Measurements from ENCODE around the gene GRIK4. TPM values are rescaled to one million over a fixed set of nuclear protein-coding genes. Genes with fewer than 3 reads are reported as not detected.

Gene GRIK4
- total and polyA plus RNA-seq, 8 donors = 0.76 to 10.1 (median 7.7) TPM

- DNase-seq (no peak), ATAC-seq (no peak)
- TF ChIP-seq CTCF (IDR thresholded peaks at IDR 0.05) = no peak
- Histone ChIP-seq H3K36me3 (no peaks in the 10 kb centered on the region), H3K4me3 (no peak overlapping the region), H3K27me3 (peaks cover 0 to 25% of the 10 kb centered on the region in 2 donors), H3K4me1 (no peaks in the 10 kb centered on the region), H3K27ac (no peak overlapping the region), H3K9me3 (no peaks in the 10 kb centered on the region)
- intact Hi-C loops (cut with DNase I) = no loop called here
Measured at GRCh38 chr11:120818097-120818496, 306.5 kb downstream of the GRIK4 start.

- DNase-seq = no peak
- TF ChIP-seq CTCF (IDR thresholded peaks at IDR 0.05) = no peak
- no peaks in the 10 kb centered on the region for H3K4me1 ChIP-seq
- no peak for ATAC-seq
- no peaks in the 10 kb centered on the region for H3K36me3 ChIP-seq
- intact Hi-C loops (cut with DNase I) = no loop called here
- no peak overlapping the region for H3K4me3 ChIP-seq
- H3K27ac ChIP-seq = no peak overlapping the region
- peaks cover 0 to 25% of the 10 kb centered on the region in 2 donors for H3K27me3 ChIP-seq
- H3K9me3 ChIP-seq = no peaks in the 10 kb centered on the region
Measured at GRCh38 chr11:120819003-120819402, 307.5 kb downstream of the GRIK4 start.

GRCh38 chr11:120819437-120820365, 308.2 kb downstream of the GRIK4 start:
- intact Hi-C loops (cut with DNase I) = no loop called here
- Histone ChIP-seq H3K27ac (no peak overlapping the region), H3K9me3 (no peaks in the 10 kb centered on the region), H3K27me3 (peaks cover 0 to 25% of the 10 kb centered on the region in 2 donors), H3K4me3 (no peak overlapping the region), H3K4me1 (no peaks in the 10 kb centered on the region), H3K36me3 (no peaks in the 10 kb centered on the region)
- ATAC-seq (no peak), DNase-seq (no peak)
- no peak for TF ChIP-seq CTCF (IDR thresholded peaks at IDR 0.05)

GRCh38 chr11:120823159-120823558, 311.6 kb downstream of the GRIK4 start:
- ATAC-seq (no peak), DNase-seq (no peak)
- no peak for TF ChIP-seq CTCF (IDR thresholded peaks at IDR 0.05)
- intact Hi-C loops (cut with DNase I) = no loop called here
- Histone ChIP-seq H3K4me1 (no peaks in the 10 kb centered on the region), H3K27me3 (peaks cover 0 to 19% of the 10 kb centered on the region in 2 donors), H3K9me3 (no peaks in the 10 kb centered on the region), H3K27ac (no peak overlapping the region), H3K4me3 (no peak overlapping the region), H3K36me3 (no peaks in the 10 kb centered on the region)

- no peak overlapping the region for H3K27ac ChIP-seq
- H3K4me1 ChIP-seq = no peaks in the 10 kb centered on the region
- DNase-seq (no peak), ATAC-seq (no peak)
- intact Hi-C loops (cut with DNase I) = no loop called here
- no peak overlapping the region for H3K4me3 ChIP-seq
- TF ChIP-seq CTCF (IDR thresholded peaks at IDR 0.05) = no peak
- H3K9me3 ChIP-seq = no peaks in the 10 kb centered on the region
- no peaks in the 10 kb centered on the region for H3K36me3 ChIP-seq
- peaks cover 0 to 15% of the 10 kb centered on the region in 2 donors for H3K27me3 ChIP-seq
Measured at GRCh38 chr11:120824242-120824641, 312.7 kb downstream of the GRIK4 start.
